GM19467 (cell line): ENCODE measurements around the gene HPS1.

Experiments used
- ATAC-seq: cut with Tn5 transposase; IDR thresholded peaks from one replicate; pipeline ENCODE4 v1.9.1; 2021; ENCODE audit warnings: mild to moderate bottlenecking, moderate library complexity; ENCODE audit not compliant: unreplicated experiment

The HPS1 gene

DNA sequence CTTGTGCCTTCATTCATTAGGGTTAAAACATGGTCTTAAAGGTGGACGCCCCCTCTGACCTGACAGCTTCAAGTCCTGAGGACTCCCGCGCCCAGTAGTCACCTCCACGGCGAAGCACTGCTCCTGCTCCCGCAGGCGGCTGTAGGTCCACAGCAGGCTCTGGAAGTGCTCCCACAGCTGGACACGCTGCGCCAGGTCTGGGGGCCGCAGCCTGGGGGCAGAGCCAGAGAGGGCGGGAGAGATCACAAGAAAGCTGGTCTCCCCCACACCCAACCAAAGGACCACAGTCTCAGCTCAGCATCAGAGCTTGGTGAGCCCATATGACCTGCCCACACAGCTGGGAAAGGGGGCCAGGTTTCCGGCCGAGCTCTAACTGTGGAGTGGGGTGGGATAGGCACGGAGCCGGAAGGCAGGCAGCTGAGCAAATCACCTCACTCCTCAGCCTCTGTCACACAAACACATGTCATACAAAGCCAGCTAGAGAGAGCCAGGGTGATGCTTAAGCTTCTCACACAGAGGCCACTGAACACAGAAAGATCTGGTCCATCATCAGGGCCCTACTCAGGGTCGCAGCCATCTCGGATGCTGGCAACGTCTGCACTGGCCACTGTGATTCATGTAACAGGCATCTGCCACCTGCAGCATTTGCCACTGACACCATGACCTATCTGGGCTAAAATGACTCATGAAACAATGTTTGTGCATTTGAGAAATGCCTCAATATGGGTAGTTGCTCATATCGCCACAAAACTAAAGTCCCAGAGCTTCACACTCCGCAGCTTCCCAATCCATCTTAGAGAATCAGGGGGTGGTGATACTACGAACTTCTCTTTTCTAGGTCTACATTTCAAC lies 12.6 kb downstream of the HPS1 start:
- no peak for ATAC-seq

DNA sequence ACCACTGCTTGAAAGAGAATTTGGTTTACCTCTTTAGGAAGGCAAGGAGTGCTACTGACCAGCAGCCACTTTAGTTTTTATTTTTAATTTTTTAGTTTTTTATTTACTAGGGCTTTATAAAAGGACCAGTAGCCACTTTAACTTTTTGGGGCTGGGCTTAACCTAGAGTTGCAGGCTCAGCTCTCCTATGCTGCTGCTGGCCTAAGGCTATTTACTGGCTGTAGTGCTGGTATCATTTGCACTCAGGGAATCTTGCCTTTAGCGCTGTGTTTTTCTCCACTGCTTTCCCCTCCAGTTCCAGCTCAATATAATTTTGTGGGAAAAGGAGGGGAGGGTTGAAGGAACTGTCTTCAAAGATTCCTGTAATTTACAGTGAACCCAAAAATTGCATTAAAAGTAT lies 13.4 kb downstream of the HPS1 start:
- no peak for ATAC-seq

DNA sequence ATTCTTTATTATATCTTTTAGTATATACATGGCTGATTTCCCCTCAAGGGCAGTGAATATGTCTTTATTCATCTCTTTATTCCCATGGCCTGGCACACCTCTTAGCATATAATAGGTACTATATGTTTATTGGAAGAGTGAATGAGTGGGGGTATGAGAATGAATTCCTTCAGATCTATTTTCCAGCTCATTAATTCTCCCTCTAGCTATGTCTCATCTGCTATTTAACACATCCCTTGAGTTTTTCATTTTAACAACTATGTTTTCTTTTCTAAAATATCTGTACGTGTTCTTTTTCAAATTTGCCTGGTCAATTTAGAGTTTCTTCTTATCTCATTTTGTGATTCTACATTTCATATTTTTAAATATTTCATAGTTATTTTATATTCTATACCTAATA lies 14.4 kb downstream of the HPS1 start:
- no peak for ATAC-seq

DNA sequence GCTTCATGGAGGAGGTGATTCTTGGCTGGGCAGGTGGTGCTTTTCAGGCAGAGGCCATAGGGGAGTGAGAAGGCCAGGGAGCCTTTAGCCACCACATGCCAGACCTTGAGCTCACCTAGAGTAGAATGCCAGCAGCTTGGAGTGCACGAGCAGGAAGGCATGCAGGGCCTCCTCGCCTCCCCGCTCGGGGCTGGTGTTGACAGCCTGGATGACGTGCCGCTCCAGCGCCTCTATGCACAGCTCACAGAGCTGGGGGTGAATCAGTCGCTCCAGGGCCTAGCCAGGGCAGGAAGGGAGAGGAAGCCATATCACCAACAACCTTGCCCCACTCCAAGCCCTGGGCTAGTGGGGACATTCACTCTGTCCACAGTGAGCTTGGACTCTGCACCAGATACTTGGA lies 15.7 kb downstream of the HPS1 start:
- no peak for ATAC-seq

DNA sequence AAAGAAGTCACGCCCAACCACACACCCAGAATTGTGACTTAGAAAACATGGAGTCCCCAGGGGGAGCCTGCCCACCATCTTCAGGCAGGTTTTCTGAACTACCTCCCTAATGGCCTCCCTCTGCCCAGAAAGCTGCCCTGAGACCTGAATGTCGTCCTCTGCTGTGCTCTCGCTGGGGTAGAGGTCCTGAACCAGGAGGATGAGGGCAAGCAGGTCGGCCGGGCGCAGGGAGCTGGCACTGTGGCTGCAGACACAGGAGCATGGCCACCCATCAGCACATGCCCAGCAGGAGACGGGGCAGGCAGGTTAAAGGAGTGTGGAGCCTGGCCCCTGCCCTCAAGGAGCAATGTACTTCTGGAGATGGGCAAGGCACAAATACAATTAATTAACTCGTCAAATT lies 16.3 kb downstream of the HPS1 start:
- ATAC-seq, result no peak

DNA sequence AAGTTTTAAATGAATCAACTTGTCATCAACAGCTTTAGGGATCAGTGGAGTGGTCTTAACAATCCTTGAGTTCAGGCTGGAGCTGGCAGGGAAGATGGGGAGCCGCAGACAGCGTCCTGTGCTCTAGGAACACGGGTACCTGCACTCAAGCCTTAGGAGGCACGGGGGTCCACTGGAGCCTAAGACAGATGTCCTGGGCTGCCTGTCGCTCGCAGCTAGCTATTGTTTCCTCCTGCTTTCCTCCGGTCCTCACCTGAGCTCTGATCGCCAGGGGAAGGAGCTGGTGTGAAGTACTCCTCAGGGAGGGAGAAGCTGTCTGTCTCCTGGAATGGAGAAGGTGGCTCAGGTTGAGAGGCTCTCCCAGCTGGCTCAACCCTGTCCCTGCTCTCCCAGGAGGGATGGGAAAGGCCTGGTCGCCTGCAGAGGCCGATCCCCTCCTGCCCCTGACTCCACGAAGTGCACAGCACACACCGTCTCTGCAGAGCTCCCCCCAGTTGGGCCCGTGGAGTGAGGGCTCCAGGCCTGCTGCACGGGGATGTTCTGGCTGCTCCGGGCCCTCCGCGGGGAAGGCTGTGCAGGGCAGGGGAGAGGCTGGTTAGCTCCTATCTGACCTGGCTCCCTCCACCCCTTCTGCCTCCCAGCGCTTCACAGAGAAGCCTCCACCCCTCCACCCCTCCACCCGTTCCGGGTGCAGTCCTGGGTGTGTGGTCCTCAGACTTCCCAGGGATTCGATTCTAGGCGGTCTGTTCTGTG lies 17.2 kb downstream of the HPS1 start:
- no peak for ATAC-seq

DNA sequence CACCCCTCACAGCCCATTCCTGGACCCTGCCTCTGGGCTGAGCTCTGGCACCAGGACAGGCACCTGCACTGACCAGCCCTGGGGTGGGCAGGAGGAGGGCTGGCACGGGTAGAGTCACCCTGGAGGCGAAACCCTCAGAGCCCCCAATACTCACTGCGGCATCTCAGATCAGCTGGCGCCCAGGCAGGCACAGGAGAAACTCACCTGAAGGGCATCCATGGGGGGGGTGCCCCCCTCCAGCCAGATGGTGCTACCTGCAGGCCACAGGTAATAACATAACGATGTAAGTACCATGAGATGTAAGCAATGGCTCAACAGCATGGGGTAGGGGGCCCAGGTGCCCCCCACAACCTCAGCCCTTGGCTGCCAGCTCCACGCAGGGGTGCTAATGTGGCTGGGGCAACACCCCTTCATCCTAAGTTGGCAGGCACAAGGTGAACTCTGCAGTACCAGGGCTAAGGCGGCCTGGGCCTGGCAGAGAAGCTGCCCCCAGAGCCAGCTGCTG lies 19.7 kb downstream of the HPS1 start:
- no peak for ATAC-seq

DNA sequence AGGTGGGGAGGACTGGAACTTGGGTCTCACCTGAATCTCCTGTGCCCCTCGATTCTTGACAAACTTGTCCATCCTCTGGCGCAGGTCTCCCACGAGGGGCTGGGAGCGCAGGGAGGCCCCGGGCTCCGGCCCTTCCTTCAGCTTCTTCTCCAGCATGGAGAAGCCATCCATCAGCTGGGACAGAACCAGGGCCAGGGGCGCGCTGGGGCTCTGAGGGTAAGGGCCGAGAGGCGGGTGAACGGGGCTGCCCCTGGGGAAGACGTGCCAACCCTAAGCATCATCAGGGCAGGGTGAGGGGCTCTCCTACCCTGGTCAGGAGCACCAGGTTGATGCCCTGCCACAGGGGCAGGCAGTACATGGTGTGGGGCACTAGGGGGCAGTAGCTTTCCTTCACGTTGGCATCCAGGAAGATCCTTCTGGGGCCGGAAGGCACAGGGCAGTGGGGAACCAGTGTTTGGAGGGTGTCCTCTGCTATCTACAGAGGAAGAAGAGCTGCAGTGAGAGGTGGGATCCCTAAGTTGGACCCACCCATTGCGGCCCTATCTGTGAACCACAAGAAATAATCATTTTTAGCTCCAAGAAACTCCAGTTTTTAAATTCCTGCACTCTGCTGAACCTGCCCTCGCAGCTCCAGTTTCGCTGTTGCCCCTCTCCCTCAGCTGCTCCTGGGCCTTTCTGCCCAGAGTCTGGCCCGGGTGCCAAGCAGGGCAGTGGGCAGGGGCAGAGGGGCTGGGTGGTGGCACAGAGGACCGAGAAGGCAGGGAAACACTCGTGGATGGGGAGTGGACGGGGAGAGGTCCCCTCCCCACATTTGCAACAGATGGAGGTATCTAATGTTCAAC lies 21.0 kb downstream of the HPS1 start:
- ATAC-seq, result peak; percentile 59

DNA sequence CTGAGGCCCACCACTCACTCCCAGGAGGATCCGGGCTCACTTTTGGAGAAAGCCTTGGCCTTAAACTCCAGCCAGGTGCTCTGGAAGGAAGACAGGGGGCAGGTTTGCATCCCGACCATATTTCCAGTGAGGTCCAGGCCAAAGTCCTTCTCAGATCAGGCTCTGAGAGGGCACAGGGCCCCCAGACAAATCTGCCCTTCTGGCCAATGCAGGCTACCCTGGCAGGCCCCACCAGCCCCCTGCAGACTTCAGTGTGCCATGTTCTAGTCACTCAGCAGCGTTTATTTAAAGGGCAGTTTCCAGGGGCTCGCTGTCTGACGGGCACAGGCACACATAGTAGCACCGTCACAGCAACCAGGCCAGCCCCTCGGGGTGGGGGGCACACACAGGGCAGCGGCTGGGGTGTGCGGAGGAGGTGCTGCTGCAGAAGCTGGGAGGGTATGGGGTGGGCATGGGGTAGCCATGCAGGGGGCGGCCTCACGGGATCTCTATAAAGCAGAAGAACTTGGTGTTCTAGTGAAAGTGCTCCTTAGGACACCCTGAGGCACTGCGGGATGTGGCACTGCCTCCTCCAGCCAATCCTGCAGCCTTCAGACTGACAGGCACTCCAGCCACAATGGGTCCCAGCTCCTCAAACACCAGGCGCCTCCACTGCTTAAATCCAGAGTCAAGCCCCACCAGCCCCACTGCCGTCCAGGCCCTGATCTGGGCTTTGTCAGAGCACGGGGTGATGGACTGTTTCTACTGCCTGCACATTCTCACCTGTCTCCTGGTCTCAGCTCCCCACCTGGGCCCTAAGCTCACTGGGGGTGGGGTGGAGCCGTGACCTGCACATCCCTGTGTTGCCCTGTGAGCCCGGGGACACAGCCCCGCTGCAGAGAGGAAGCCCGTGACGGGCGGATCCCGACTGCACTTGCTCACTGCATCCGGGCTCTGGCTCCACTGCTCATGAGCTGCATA lies 22.2 kb downstream of the HPS1 start:
- ATAC-seq, result no peak

DNA sequence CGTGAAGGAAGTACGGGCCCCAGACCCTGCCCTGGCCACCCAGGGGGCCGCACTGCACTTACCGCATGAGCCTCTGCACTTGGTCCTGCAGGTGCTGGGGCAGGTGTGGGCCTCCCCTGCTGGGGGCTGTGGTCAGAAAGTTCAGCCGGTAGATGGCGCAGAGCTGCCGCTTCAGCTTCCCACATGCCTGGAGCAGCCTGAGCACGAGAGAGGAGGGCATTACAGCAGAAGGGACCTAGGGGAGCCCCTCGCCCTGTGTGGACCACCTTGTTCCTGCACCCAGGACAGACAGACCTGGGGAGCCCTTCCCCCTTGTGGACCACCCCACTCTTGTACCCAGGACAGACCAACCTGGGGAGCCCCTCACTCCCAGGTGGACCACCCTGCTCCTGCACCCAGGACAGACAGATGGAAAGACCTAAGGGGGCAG lies 23.0 kb downstream of the HPS1 start:
- ATAC-seq, result no peak

DNA sequence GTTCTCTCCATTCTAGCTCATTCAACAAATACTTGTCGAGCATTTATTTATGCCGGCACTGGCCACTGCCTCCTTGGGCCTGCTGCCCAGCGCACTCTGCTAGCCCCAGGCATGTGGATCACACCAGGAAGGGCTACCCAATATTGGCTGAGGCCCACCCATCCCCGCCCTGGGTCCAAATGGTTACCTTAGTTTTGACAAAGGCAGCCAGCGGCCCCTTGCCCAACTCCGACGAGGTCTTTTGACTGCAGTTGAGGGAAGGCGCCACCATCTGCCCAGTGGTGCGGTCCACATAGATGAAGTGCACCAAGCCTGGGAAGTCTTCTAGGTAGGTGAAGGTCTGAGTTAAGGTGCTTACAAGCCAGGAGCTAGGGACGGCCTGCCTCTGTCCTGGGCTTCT lies 24.6 kb downstream of the HPS1 start:
- ATAC-seq, result no peak

DNA sequence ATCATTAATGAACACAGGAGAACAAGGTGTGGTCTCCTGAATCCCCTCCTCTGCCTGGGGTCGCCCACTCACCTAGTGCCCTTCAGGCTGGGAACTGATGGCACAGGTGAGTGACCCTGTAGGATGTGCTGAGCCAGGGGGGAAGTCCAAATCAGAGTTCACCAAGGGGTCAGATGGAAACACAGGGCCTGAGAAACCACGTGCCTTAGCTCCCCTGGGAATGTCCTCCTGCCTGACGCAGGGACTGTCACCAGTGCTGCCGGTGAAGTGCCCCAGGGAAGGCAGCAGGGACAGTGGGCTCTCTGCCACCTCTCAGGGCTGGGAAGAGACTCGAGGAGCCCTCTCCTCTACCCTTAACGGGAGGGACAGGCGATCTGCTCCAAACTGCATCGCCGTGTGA lies 25.9 kb downstream of the HPS1 start:
- no peak for ATAC-seq

DNA sequence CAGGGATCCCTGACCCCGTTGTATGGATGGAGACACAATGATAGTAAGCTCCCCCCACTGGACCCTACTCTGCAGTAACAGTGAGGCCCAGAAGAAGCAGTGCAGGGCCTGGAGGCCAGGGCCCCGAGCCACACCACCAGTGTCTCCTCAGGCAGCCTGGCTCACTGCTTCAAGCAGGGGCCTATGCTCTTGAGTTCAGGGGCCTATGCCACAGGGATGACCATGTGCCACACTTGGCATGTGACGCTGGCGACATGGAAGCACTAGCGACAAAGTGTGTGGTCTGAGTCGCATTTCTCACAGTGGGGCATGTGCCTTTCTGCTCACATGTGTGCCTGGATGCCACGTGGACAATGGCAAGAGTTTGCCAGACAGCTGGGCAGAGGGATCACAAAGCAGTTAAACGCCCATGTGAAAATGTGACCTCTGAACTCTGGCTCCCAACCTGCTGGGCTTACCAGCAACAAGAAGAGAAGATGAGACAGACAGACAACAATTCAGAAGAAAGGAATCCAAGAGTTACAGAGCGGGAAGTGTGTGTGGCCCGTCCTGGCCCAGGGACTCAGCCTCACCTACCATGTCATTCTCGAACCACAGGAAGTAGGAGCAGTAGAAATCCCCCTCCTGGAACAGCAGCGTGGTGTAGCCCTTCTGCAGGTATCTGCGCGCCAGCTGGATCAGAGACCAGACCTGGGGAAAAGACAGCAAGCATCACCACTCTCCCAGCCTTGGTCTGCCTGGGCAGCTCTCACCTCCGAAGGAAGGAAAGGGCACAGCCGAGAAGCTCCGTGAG lies 27.1 kb downstream of the HPS1 start:
- ATAC-seq, result no peak

DNA sequence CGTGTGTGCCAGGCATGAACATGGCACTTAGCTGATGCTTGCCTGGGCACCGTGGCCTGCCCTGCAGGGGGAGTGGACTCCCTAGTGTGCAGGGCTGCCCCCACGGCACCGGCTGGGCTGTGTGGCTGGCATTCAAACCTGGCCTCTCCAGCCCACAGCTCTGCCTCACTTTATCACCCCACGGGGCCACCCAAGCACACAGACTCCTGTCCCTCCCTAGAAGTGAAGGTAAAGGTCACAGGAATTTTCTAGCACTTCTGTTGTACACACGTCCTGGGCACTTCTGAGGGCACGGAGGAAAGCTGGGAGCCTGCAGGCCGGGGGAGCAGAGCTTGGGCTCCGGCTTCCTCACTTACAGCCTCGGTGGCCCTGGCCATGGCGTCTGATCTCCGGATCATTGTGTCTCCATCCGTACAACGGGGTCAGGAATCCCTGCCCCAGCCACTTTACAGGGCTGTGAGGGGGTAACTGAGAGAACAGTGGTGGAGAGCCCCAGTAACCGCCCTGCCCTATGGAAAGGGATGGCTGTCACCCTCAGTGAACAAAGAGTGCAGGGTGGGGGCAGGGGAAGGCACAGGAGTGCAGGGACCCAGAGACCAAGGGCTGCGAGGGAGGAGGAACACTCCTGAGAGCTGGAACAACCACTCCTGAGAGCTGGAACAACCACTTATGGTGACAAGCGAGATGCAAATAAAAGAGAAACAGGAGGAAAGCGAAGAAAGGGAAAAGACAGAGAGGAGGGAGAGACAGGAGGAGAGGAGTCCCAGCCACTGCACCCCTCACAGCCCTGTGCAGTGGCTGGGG lies 27.9 kb downstream of the HPS1 start:
- ATAC-seq, result no peak

DNA sequence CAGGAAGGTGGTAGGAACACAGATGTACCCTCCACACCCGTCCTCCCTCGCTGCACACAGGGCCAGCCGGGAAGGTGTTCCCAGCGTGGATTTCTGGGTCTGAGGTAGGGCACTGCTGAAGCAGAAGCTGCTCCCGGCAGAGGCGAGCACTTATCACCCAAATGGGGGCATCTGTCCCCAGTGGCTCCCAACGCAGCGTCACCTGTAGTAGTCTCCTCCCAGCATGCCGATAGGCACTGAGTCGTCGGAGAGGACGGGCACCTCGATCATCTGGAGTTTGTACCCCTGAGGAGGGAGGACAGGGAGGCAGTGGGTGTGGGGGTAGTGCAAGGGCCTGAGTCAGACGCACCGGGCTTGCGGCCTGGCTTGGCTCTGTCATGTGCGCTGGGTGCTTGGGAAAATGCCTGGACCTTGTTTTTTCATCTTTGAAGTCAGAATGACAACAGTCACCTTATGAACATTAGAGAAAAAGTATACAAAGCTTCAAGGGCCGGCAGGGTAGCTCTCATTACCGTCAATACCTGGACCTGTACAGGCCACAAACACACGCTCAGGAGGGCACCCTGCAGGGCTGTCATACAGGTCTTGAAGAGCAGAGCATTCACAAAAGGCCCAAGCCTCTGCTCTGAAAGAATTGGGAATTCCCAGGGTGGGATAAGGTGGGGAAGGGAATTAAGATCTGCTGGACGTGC lies 28.6 kb downstream of the HPS1 start:
- no peak for ATAC-seq

DNA sequence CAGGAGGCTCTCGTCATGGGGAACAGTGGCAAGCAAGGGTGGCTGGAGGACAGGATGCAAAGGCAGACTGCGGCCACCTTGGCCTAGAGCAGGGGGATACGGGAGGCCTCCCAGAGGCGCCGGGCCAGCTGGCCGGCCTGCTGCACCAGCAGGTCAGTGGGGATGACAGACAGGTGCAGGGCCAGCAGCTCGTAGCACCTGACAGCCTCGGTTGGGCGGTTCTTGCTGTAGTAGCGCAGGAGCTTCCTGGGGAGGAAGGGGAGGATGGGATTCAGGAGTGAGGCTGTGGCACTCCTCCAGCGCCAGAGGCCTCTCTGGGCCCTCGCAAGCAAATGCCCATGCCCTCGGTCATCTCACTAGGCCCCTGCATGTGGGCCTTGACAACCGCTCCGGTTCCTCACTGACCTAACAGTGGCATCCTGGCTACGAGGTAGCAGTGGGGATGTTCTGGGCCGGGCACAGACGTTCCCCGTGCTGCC lies 29.2 kb downstream of the HPS1 start:
- no peak for ATAC-seq

DNA sequence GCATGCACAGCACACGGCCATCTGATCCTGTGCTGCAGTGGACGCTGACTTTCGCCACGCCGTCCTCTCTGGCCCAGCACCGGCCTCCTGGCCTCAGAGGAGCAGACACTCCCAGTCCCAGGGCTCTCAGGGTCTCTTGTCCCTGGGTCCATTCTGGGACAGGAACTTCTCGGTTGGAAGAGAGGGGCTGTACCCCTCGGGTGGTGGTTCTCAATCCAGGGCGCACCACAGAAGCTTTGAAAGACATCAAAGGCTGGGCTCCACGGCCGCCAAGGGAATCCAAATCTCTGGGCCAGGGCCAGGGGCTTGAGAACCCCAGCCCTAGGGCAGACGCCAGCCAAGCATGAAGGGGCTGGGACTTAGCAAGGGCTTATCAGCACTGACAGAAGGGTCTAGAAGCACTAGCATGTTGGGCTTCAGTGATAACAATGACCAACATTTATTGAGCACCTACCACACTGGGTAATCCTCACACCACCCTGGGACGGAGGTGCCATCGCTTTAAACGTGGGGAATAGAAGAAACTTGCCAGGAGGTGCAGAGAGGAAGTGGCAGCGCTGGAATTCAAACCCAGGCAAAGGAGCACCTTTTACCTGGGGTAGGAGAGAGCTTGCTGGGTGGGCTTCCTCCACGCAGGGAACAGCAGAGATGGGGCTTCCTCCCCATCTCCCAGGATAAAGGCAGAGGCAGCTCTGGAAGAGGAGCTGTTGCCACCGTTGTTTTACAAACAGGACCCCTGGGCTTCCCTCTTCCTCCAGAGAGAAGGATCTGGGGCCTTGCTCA lies 29.9 kb downstream of the HPS1 start:
- no peak for ATAC-seq
